Endothelial cell of umbilical vein (primary cell): ENCODE measurements around the gene SDC1.

Experiments
- FOS ChIP-seq: IDR thresholded peaks from 2 replicates; pipeline ENCODE4 v1.6.1; 2011; ENCODE audit warnings: mild to moderate bottlenecking, low read length, moderate library complexity, borderline replicate concordance; ENCODE audit not compliant: insufficient read depth
- POLR2A ChIP-seq: IDR thresholded peaks from 2 replicates; pipeline ENCODE4 v1.6.1; 2012; ENCODE audit warnings: low read depth, mild to moderate bottlenecking, control low read depth, low read length
- TF ChIP-seq, protein P1 (sequence below), 2 donors: IDR thresholded peaks; 1 replicate in 1 of 2; 2 replicates in 1 of 2; pipeline ENCODE4 v1.5.1; 2011; ENCODE audit warnings: low read length in 2 of 2, mild to moderate bottlenecking in 2 of 2, moderate library complexity in 2 of 2, control low read depth in 1 of 2, inconsistent platforms in 1 of 2, low read depth in 1 of 2; ENCODE audit not compliant: insufficient read depth in 1 of 2; ENCODE audit errors: extremely low read depth in 1 of 2

DNA sequence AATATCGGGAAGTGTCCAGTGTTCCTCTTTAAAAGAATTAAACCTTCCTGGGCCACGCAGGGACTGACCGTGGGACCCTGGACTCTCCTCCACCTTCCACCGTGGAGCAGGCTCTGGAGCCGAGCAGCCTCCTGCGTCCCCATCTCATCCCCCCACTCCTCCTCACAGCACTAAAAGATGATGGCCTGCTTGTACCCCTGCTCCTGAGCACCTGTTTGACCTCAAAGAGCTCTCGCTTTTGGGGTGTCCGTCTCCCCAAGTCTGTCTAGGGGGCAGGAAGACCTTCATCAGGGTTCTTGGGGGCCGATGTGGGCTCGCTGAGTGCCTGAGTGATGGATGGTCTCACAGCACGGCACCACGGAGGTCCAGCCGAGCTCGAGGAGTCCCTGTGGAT is 1.2 kb upstream of the SDC1 start:
- TF ChIP-seq FOS (no peak), POLR2A (no peak)
- TF ChIP-seq, protein P1, sequence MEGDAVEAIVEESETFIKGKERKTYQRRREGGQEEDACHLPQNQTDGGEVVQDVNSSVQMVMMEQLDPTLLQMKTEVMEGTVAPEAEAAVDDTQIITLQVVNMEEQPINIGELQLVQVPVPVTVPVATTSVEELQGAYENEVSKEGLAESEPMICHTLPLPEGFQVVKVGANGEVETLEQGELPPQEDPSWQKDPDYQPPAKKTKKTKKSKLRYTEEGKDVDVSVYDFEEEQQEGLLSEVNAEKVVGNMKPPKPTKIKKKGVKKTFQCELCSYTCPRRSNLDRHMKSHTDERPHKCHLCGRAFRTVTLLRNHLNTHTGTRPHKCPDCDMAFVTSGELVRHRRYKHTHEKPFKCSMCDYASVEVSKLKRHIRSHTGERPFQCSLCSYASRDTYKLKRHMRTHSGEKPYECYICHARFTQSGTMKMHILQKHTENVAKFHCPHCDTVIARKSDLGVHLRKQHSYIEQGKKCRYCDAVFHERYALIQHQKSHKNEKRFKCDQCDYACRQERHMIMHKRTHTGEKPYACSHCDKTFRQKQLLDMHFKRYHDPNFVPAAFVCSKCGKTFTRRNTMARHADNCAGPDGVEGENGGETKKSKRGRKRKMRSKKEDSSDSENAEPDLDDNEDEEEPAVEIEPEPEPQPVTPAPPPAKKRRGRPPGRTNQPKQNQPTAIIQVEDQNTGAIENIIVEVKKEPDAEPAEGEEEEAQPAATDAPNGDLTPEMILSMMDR (IDR thresholded peaks at IDR 0.05; ENCODE audit: extremely low read depth in 1 of 2, insufficient read depth in 1 of 2, low read depth in 1 of 2, low read length in 2 of 2) = no peak
